ENCODE results near the gene PPIE. TPM values are rescaled to one million over a fixed set of nuclear protein-coding genes. Genes with fewer than 3 reads are reported as not detected.

PPIE gene
- total RNA-seq, 1 donor from 2014 or later, result 32.4 TPM

DNA sequence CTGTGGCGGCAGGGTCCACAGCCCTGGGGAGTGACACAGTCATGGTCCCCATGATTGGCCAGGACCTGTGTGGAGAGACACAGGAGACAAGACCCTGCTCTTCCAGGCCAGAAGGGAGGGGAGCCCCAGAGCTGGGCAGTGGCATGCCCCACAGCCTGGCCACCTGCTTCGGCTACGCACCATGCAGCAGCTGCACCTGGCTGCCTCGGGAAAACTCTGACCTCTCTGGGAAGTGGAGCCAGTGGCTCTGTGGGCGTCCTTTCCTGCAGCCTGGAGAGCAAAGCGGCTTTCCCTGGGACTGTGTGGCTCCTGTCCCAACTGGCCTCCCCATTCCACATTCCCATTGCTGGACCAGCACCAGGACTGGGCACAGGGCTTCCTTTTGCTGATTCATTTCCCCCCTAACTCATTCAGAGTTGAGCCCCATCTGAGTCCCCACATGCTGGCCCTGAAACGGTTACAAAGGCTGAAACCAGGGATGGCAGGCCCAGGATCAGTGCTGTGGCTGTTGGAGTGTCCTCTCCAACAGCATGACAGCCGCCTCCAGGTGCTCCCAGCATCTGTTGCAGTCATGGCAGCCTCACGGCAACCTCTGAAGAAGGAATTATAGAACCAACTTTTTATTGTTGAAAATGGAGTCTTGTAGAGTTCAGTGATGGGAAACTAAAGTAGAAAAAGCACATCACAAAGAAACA is 17.4 kb downstream of the PPIE start:
- Histone ChIP-seq H3K4me3 (no peak overlapping the region), H3K36me3 (peaks cover 0 to 62% of the 10 kb centered on the region in 2 donors), H3K9me3 (no peaks in the 10 kb centered on the region), H3K27me3 (no peaks in the 10 kb centered on the region), H3K27ac (no peak overlapping the region), H3K4me1 (no peaks in the 10 kb centered on the region)
- intact Hi-C loops (cut with DNase I), result no loop called here
- TF ChIP-seq, protein P1, sequence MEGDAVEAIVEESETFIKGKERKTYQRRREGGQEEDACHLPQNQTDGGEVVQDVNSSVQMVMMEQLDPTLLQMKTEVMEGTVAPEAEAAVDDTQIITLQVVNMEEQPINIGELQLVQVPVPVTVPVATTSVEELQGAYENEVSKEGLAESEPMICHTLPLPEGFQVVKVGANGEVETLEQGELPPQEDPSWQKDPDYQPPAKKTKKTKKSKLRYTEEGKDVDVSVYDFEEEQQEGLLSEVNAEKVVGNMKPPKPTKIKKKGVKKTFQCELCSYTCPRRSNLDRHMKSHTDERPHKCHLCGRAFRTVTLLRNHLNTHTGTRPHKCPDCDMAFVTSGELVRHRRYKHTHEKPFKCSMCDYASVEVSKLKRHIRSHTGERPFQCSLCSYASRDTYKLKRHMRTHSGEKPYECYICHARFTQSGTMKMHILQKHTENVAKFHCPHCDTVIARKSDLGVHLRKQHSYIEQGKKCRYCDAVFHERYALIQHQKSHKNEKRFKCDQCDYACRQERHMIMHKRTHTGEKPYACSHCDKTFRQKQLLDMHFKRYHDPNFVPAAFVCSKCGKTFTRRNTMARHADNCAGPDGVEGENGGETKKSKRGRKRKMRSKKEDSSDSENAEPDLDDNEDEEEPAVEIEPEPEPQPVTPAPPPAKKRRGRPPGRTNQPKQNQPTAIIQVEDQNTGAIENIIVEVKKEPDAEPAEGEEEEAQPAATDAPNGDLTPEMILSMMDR (IDR thresholded peaks at IDR 0.05), result no peak
- TF ChIP-seq POLR2AphosphoS5 (IDR thresholded peaks at IDR 0.05; ENCODE audit: insufficient read depth in 1 of 2, low read depth in 1 of 2) (no peak), POLR2A (IDR thresholded peaks at IDR 0.05) (no peak)
- DNase-seq (ENCODE audit: extremely low spot score in 2 of 2), result no peak

DNA sequence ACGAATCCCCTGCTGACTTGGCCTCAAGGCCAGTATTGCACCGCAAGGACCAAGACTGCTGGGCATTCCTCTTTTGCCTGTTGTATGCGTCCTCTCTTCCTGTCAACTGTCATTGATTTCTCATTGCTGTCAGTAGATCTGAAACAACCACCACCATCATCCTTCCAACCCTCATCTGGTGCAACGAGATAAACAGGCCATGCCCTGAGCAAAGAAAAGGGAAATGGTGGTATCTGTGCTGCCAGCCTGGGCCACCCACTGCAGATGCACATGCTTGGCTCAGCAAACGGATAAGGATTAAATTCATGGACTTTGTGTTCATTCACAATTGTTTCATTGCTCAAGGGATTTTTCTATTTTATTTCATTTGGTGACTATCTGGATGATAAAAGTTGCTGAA is 18.8 kb downstream of the PPIE start:
- H3K36me3 ChIP-seq, result peaks cover 0 to 48% of the 10 kb centered on the region in 2 donors
- no peak for DNase-seq (ENCODE audit: extremely low spot score in 2 of 2)
- intact Hi-C loops (cut with DNase I), result no loop called here

DNA sequence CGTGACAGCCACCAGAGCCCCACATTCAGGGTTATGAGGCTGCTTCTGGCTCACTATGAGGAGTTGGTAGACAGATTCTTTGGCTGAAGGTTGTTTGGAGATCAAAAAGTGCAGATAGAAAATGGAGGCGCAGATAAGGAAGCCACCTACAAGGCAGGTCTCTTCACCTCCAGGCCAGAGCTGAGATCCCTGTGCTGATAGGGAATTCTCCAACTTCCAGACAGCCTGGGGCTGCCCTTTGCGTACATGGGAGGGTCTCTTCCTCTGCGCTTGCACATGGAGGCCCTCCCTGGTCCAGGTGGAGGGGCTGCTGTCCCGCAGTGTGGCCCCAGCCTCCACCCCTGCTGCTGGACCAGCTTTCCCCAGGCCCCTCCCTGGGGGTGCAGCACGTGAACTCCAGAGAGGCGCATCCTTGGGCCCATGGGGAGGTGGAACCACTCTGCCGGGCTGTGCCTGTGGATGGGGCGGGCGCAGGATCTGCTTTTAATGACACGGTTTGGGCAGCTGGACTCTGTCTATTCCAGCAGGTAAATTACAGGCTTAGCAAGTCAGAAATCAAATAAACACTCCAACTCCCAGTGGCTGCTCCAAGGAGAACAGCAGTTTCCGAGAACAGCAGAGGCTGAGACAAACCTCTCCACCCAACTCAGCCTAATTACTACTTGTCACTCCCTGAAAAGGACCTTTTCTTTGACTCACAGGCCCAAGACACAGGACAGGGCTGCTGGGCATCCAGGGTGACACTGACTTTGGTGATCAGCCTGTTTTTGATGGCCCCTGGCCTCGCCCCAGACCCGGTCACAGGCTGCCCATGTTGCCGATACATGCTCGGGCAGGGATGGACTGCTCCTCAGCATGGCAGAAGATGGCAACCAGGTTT is 20.1 kb downstream of the PPIE start:
- H3K4me3 ChIP-seq, result no peak overlapping the region
- intact Hi-C loops (cut with DNase I), result no loop called here
- DNase-seq (ENCODE audit: extremely low spot score in 2 of 2), result no peak
- TF ChIP-seq POLR2AphosphoS5 (IDR thresholded peaks at IDR 0.05; ENCODE audit: insufficient read depth in 1 of 2, low read depth in 1 of 2), result no peak
- TF ChIP-seq POLR2A (IDR thresholded peaks at IDR 0.05), result no peak
- TF ChIP-seq, protein P1 (IDR thresholded peaks at IDR 0.05), result no peak
- H3K27me3 ChIP-seq, result no peaks in the 10 kb centered on the region
- no peak overlapping the region for H3K27ac ChIP-seq
- peaks cover 0 to 35% of the 10 kb centered on the region in 2 donors for H3K36me3 ChIP-seq
- H3K4me1 ChIP-seq, result no peaks in the 10 kb centered on the region
- H3K9me3 ChIP-seq, result no peaks in the 10 kb centered on the region

More for the DNA sequence above, 18.8 kb downstream of the PPIE start:
- H3K4me1 ChIP-seq, result no peaks in the 10 kb centered on the region
- H3K27ac ChIP-seq, result no peak overlapping the region
- H3K9me3 ChIP-seq, result no peaks in the 10 kb centered on the region
- no peaks in the 10 kb centered on the region for H3K27me3 ChIP-seq
- H3K4me3 ChIP-seq, result no peak overlapping the region
- TF ChIP-seq POLR2AphosphoS5 (IDR thresholded peaks at IDR 0.05; ENCODE audit: insufficient read depth in 1 of 2, low read depth in 1 of 2) (no peak), POLR2A (IDR thresholded peaks at IDR 0.05) (no peak)
- TF ChIP-seq, protein P1 (IDR thresholded peaks at IDR 0.05), result no peak

DNA sequence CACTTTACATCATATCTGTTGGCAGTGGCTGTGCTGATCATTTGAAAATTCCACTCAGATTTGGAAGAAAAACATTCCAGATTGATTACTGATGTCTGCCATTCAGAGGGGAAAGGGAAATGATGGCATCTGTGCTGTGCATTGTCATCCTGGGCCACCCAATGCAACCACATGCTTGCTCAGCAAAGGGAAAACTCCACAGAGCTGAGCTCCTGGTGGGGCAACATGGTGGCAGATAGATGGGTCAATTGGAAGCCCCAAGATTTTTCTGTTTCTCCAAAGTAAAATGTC is 20.7 kb downstream of the PPIE start:
- intact Hi-C loops (cut with DNase I), result no loop called here
- Histone ChIP-seq H3K36me3 (peaks cover 0 to 29% of the 10 kb centered on the region in 2 donors), H3K27me3 (no peaks in the 10 kb centered on the region), H3K4me1 (no peaks in the 10 kb centered on the region), H3K9me3 (no peaks in the 10 kb centered on the region), H3K4me3 (no peak overlapping the region), H3K27ac (no peak overlapping the region)
- TF ChIP-seq, protein P1 (IDR thresholded peaks at IDR 0.05), result no peak
- TF ChIP-seq POLR2AphosphoS5 (IDR thresholded peaks at IDR 0.05; ENCODE audit: insufficient read depth in 1 of 2, low read depth in 1 of 2), result no peak
- DNase-seq (ENCODE audit: extremely low spot score in 2 of 2), result no peak
